Stimulated activated naive CD8-positive, alpha-beta T cell treated with anti-CD3 and anti-CD28 coated beads, Interleukin-15, Interleukin-2, amounts not matched to agents 100 ng/mL and 50 ng/mL, for 24 hours (primary cell): ENCODE data around the gene CFAP65.

Source experiments
- H3K27ac Mint-ChIP-seq: one replicate; pipeline ENCODE4 v1.8.0; 2021; ENCODE audit warnings: mild to moderate bottlenecking, mixed read lengths
- H3K27me3 Mint-ChIP-seq: one replicate; pipeline ENCODE4 v1.8.0; 2021; ENCODE audit warnings: mixed read lengths
- H3K36me3 Mint-ChIP-seq: one replicate; pipeline ENCODE4 v1.8.0; 2021; ENCODE audit warnings: low read depth, mixed read lengths
- H3K4me1 Mint-ChIP-seq: one replicate; pipeline ENCODE4 v1.8.0; 2021; ENCODE audit warnings: low read depth, mixed read lengths
- H3K4me3 Mint-ChIP-seq: one replicate; pipeline ENCODE4 v1.8.0; 2021; ENCODE audit warnings: mild to moderate bottlenecking, mixed read lengths
- H3K9me3 Mint-ChIP-seq: one replicate; pipeline ENCODE4 v1.8.0; 2021; ENCODE audit warnings: mixed read lengths

CFAP65 gene

GRCh38 chr2:219018286-219018685 lies 23.0 kb downstream of the CFAP65 start:
- Mint-ChIP-seq H3K9me3 (no peaks in the 10 kb centered on the region), H3K4me1 (no peaks in the 10 kb centered on the region), H3K27ac (no peak overlapping the region), H3K27me3 (no peaks in the 10 kb centered on the region), H3K36me3 (no peaks in the 10 kb centered on the region), H3K4me3 (no peak overlapping the region)

- no peaks in the 10 kb centered on the region for H3K4me1 Mint-ChIP-seq
- no peak overlapping the region for H3K4me3 Mint-ChIP-seq
- no peaks in the 10 kb centered on the region for H3K27me3 Mint-ChIP-seq
- H3K27ac Mint-ChIP-seq, result no peak overlapping the region
- H3K36me3 Mint-ChIP-seq, result no peaks in the 10 kb centered on the region
- H3K9me3 Mint-ChIP-seq, result no peaks in the 10 kb centered on the region
Observed at GRCh38 chr2:219017201-219017931, 23.9 kb downstream of the CFAP65 start.

GRCh38 chr2:219016721-219017120 lies 24.6 kb downstream of the CFAP65 start:
- H3K9me3 Mint-ChIP-seq, result no peaks in the 10 kb centered on the region
- no peaks in the 10 kb centered on the region for H3K36me3 Mint-ChIP-seq
- H3K4me1 Mint-ChIP-seq, result no peaks in the 10 kb centered on the region
- H3K27me3 Mint-ChIP-seq, result no peaks in the 10 kb centered on the region
- H3K27ac Mint-ChIP-seq, result no peak overlapping the region
- H3K4me3 Mint-ChIP-seq, result no peak overlapping the region

- H3K36me3 Mint-ChIP-seq, result no peaks in the 10 kb centered on the region
- peaks cover 13% of the 10 kb centered on the region for H3K27me3 Mint-ChIP-seq
Observed at GRCh38 chr2:219010873-219011272, 30.4 kb downstream of the CFAP65 start.

GRCh38 chr2:219010162-219010756 lies 31.1 kb downstream of the CFAP65 start:
- H3K4me3 Mint-ChIP-seq, result no peak overlapping the region
- no peaks in the 10 kb centered on the region for H3K9me3 Mint-ChIP-seq
- no peaks in the 10 kb centered on the region for H3K36me3 Mint-ChIP-seq
- peaks cover 19% of the 10 kb centered on the region for H3K27me3 Mint-ChIP-seq
- H3K27ac Mint-ChIP-seq, result no peak overlapping the region
- no peaks in the 10 kb centered on the region for H3K4me1 Mint-ChIP-seq

More at GRCh38 chr2:219010873-219011272, 30.4 kb downstream of the CFAP65 start:
- H3K27ac Mint-ChIP-seq, result no peak overlapping the region
- no peak overlapping the region for H3K4me3 Mint-ChIP-seq
- no peaks in the 10 kb centered on the region for H3K9me3 Mint-ChIP-seq
- H3K4me1 Mint-ChIP-seq, result no peaks in the 10 kb centered on the region

- Mint-ChIP-seq H3K36me3 (no peaks in the 10 kb centered on the region), H3K27ac (no peak overlapping the region), H3K27me3 (peaks cover 29% of the 10 kb centered on the region), H3K9me3 (no peaks in the 10 kb centered on the region), H3K4me3 (no peak overlapping the region), H3K4me1 (no peaks in the 10 kb centered on the region)
Observed at GRCh38 chr2:219009294-219009693, 32.0 kb downstream of the CFAP65 start.

GRCh38 chr2:219003979-219004378 lies 37.3 kb downstream of the CFAP65 start:
- Mint-ChIP-seq H3K27me3 (peaks cover 67% of the 10 kb centered on the region), H3K27ac (no peak overlapping the region), H3K9me3 (no peaks in the 10 kb centered on the region), H3K4me3 (no peak overlapping the region), H3K36me3 (no peaks in the 10 kb centered on the region), H3K4me1 (peaks cover 18% of the 10 kb centered on the region)

- Mint-ChIP-seq H3K4me1 (peaks cover 18% of the 10 kb centered on the region), H3K9me3 (no peaks in the 10 kb centered on the region), H3K27me3 (peaks cover 72% of the 10 kb centered on the region), H3K36me3 (no peaks in the 10 kb centered on the region), H3K27ac (no peak overlapping the region), H3K4me3 (no peak overlapping the region)
Observed at GRCh38 chr2:219003267-219003634, 38.1 kb downstream of the CFAP65 start.

GRCh38 chr2:219002395-219003266 lies 38.7 kb downstream of the CFAP65 start:
- Mint-ChIP-seq H3K27me3 (peaks cover 73% of the 10 kb centered on the region), H3K36me3 (no peaks in the 10 kb centered on the region), H3K4me3 (peak overlapping the region; percentile 43), H3K4me1 (peaks cover 18% of the 10 kb centered on the region), H3K27ac (no peak overlapping the region), H3K9me3 (no peaks in the 10 kb centered on the region)

- Mint-ChIP-seq H3K27ac (no peak overlapping the region), H3K4me1 (peaks cover 18% of the 10 kb centered on the region), H3K36me3 (no peaks in the 10 kb centered on the region), H3K4me3 (no peak overlapping the region), H3K27me3 (peaks cover 72% of the 10 kb centered on the region), H3K9me3 (no peaks in the 10 kb centered on the region)
Observed at GRCh38 chr2:219001577-219002394, 39.5 kb downstream of the CFAP65 start.

- no peaks in the 10 kb centered on the region for H3K9me3 Mint-ChIP-seq
- no peak overlapping the region for H3K27ac Mint-ChIP-seq
- H3K4me1 Mint-ChIP-seq, result peaks cover 19% of the 10 kb centered on the region
- H3K36me3 Mint-ChIP-seq, result no peaks in the 10 kb centered on the region
- no peak overlapping the region for H3K4me3 Mint-ChIP-seq
- H3K27me3 Mint-ChIP-seq, result peaks cover 71% of the 10 kb centered on the region
Observed at GRCh38 chr2:219001100-219001576, 40.2 kb downstream of the CFAP65 start.

- no peak overlapping the region for H3K27ac Mint-ChIP-seq
- no peaks in the 10 kb centered on the region for H3K9me3 Mint-ChIP-seq
- H3K27me3 Mint-ChIP-seq, result peaks cover 74% of the 10 kb centered on the region
- peaks cover 21% of the 10 kb centered on the region for H3K4me1 Mint-ChIP-seq
- no peak overlapping the region for H3K4me3 Mint-ChIP-seq
- H3K36me3 Mint-ChIP-seq, result no peaks in the 10 kb centered on the region
Observed at GRCh38 chr2:219000569-219000960, 40.8 kb downstream of the CFAP65 start.

GRCh38 chr2:218999881-219000568 lies 41.3 kb downstream of the CFAP65 start:
- Mint-ChIP-seq H3K36me3 (no peaks in the 10 kb centered on the region), H3K9me3 (no peaks in the 10 kb centered on the region), H3K27me3 (peaks cover 74% of the 10 kb centered on the region), H3K4me3 (no peak overlapping the region), H3K4me1 (peaks cover 21% of the 10 kb centered on the region), H3K27ac (no peak overlapping the region)
